SK-MEL-5 (cell line): ENCODE results near the gene FAM43B. TPM values are rescaled to one million over a fixed set of nuclear protein-coding genes. Genes with fewer than 3 reads are reported as not detected.

Source experiments
- DNase-seq: peaks from one replicate; pipeline ENCODE4 v3.0.0-alpha.2; 2016; ENCODE audit warnings: low read depth, low spot score
- in situ Hi-C: cut with HindIII; loops from 2 replicates; pipeline ENCODE4 v1.10.0; 2016; ENCODE audit warnings: low sequenced_read_pairs, high pct_unique_total_duplicates, low pct_unique_long_range_greater_than_20kb
- total RNA-seq: library from RNA; depleted of rRNA; stranded (reverse); fragments of >200 nt; shearing (Covaris generic); gene quantifications from 2 replicates; pipeline ENCODE4 v1.2.3, GENCODE V29; 2014

Gene FAM43B
- total RNA-seq, 1 experiment from 2014 or later, result not detected

- no peak for DNase-seq
- in situ Hi-C loops, result no loop called here
These were observed 26.5 kb downstream of the FAM43B start for GRCh38 chr1:20578721-20579395.

DNA sequence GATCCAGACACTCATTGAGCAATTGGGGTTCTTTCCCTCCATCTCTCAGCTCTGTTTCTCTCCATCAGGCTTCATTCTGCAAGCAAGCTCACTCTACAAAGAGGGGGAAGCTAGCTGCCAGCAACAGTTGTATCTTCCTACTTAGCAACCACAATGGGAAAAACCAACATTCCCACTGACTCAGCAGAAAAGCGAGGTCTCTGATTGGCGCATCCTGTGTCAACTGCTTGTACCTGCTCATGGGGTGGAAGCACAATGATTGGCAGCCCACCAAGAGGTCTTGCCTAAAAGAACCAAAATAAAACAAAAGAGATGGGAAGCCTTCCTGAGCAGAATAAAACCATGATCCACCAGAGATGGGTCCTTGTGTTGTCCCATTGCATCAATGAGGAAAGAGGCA is 32.5 kb downstream of the FAM43B start:
- DNase-seq, result no peak
- in situ Hi-C loops, result no loop called here

DNA sequence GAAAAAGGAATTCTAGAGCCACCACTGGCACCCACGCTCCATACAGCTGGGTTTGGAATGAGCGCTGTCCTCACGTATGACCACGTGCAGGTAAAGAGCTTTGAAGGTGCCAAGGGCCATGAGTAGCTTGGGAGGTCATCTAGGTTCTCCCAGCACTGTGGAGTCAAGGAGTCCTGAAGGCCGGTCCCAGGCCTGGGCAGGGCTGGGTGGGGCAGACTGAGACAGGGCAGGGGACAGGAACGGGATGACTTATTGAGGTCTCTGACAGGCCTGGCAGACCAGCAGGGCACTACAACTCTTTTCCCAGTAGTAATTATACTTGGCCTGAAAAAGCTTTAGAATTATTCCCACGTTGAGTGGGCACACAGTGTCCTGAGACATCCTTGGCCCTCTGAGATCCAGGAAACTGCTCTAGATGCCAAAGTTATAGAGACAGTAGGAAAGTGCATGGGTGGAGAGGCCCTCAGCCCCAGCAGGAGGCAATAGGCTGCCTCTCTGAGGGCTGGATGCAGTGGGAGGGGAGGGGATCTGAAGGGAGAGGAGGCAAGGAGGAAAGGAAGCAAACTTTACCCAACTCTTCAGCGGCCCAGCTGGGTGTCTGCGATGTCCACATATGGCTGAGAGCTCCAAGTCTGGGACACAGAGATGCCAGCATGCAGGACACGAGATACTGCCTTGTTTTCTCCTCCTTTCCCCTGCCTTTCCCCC is 34.7 kb downstream of the FAM43B start:
- peak; percentile 3 for DNase-seq
- in situ Hi-C loops, result no loop called here

DNA sequence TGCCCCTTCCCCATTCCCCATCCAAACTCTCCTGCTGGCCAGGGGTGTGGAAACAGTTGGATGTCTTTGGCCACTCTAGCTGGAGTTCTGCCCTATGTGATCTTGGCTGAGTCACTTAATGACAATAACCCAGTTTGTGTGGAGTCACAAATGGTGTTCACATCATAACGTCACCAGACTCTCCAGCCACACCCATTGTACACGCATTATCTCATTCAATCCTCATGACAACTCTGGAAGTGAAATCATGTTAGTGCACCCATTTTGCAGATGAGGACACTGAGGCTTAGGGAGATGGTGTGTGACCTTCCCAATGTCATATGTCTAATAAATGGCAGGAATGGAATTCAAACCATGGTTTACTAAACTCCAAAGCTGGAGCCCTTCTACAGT is 35.3 kb downstream of the FAM43B start:
- peak; percentile 21 for DNase-seq
- in situ Hi-C loops, result no loop called here

- in situ Hi-C loops, result no loop called here
These were observed 36.4 kb downstream of the FAM43B start, which contains the start of gene CDA for GRCh38 chr1:20588634-20589225. Gene CDA, plus strand, starts transcription at chr1:20589097. Its CDS starts 33 bp downstream, at chr1:20589130.

GRCh38 chr1:20589331-20590278 is 37.2 kb downstream of the FAM43B start:
- in situ Hi-C loops, result no loop called here
- DNase-seq, result no peak

More at GRCh38 chr1:20588634-20589225, 36.4 kb downstream of the FAM43B start, which contains the start of gene CDA:
- DNase-seq, result no peak

- DNase-seq, result no peak
- in situ Hi-C loops, result no loop called here
These were observed 38.0 kb downstream of the FAM43B start for GRCh38 chr1:20590306-20590777.

GRCh38 chr1:20593756-20594155 is 41.4 kb downstream of the FAM43B start:
- no peak for DNase-seq
- in situ Hi-C loops, result no loop called here

GRCh38 chr1:20594746-20595145 is 42.4 kb downstream of the FAM43B start:
- in situ Hi-C loops, result no loop called here
- no peak for DNase-seq

- in situ Hi-C loops, result no loop called here
- no peak for DNase-seq
These were observed 43.7 kb downstream of the FAM43B start for GRCh38 chr1:20596106-20596505.

DNA sequence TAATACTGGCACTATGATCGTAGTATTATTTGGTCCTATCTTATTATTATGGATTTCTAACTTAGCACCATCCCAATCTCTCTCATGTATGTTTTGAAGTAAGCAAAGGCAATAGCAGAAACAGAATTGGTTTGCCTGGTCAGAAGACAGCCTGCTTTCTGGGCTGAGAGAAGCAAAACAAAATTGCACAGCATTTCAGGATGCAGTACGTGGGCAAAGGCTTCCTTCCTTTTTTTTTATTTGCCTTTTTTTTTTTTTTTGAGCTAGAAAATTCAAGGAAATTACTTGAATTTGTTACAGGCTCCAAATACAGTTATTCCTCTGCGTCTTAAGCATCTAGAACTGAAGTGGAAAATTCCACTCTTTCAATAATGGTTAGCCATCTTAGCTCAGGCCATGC is 45.3 kb downstream of the FAM43B start:
- in situ Hi-C loops, result no loop called here
- DNase-seq, result no peak

- DNase-seq, result no peak
- in situ Hi-C loops, result no loop called here
These were observed 47.8 kb downstream of the FAM43B start for GRCh38 chr1:20600156-20600555.

DNA sequence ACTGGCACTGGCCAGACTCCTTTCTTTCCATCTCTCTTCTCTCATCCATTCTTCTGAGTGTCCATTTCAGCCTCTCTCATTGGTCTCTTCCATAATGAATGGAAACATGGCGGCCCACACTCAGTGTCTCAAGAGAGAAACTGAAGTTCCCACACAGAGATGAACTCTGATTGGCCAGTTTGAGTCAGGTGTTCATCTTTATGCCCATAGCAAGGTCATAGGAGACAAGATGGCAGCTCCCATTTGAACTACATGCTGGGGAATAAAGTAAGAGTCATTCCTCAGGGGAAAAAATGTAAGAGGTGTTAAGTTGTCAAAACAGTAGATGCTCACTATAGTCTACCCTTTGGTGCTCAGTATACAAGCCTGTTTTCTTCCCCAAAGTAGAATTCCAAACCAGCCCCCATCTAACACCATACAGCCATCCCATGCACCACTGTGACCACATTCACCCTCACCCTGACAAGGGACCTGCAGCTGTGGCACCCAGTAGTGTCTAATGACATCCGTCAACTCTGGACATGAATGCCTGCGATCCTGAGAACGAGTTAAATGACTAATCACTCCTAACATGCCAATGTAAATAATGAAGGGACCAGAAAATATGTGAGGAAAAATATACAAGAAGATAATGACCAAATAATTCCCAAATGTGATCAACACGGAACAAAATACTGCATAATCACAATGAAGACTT is 48.9 kb downstream of the FAM43B start:
- peak; percentile 42 for DNase-seq
- in situ Hi-C loops, result no loop called here

- in situ Hi-C loops, result no loop called here
- DNase-seq, result no peak
These were observed 50.6 kb downstream of the FAM43B start for GRCh38 chr1:20602851-20603450.

- no peak for DNase-seq
- in situ Hi-C loops, result no loop called here
These were observed 51.4 kb downstream of the FAM43B start for GRCh38 chr1:20603504-20604464.
